ENCODE data around the gene ZNF385A. TPM values are rescaled to one million over a fixed set of nuclear protein-coding genes. Genes with fewer than 3 reads are reported as not detected.

ZNF385A gene
- total RNA-seq, 1 experiment from 2014 or later: 5.7 TPM

DNA sequence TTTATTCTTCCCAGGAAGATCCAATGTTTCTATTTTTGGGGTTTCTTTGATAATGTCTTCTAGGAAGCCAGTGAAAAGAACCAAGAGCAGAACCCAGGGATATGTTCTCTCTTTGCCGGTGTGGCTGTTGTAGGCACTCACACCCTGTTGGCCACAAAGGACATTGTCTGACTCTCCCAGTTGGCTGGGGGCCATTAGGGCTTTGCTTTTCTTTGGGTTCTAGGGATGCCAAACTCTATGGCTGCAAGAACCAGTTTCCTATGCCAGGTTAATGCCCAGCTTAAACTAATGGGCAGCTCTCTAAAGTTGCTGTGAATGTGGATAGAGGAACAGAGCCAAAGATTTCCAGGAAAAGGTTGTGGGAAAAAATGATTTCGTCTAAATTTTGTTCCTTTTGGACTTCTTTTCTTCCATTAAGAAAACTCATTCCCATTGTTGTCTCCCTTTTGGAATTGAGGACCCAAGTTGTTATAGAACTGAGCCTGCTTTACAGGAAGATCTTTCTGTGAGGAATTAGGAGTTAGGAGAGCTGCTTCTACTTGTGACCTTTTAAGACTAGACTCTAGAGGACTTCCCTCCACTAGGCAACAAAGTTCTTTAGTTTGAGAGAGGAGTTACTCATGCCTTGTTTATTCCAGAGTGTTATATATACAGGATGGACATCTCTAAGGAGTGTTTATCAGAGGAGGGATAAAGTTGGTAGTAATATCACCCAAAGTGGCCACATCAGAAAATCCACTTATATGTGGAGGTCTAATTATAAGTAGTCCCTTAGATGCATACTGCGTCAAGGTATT lies 46.5 kb downstream of the ZNF385A start:
- no peak overlapping the region for H4K8ac ChIP-seq (replicated peaks; ENCODE audit: insufficient read length, low read depth, low read length)
- DNase-seq: no peak
- no peaks in the 10 kb centered on the region for H3K9me3 Mint-ChIP-seq
- H3K79me2 ChIP-seq (ENCODE audit: insufficient read depth, low read length): no peaks in the 10 kb centered on the region
- H2BK5ac ChIP-seq (ENCODE audit: insufficient read length, low read length): no peak overlapping the region
- H3K4me3 Mint-ChIP-seq: no peak overlapping the region
- no peak overlapping the region for H3K9ac ChIP-seq (ENCODE audit: extremely low read depth, insufficient read length, low read length)
- no peak overlapping the region for H3K4me2 ChIP-seq (ENCODE audit: insufficient read depth, insufficient read length, low read length)
- no peak overlapping the region for H2BK20ac ChIP-seq (ENCODE audit: low read depth, low read length, poor library complexity, severe bottlenecking)
- H3K4me1 Mint-ChIP-seq: peaks cover 2 to 3% of the 10 kb centered on the region in 2 experiments; a peak in 2 of 4 replicates
- H3K23me2 ChIP-seq (ENCODE audit: insufficient read length, low read depth, low read length, poor library complexity, severe bottlenecking): no peaks in the 10 kb centered on the region
- no peak overlapping the region for H2BK120ac ChIP-seq (ENCODE audit: low read depth, low read length, poor library complexity, severe bottlenecking)
- no peak overlapping the region for H2AK5ac ChIP-seq (ENCODE audit: insufficient read length, low read length)
- no peak overlapping the region for H3K18ac ChIP-seq (ENCODE audit: insufficient read length, low read depth, low read length)
- no peak overlapping the region for H3K27ac ChIP-seq (ENCODE audit: insufficient read length, low read depth, low read length)
- no CpG with 5 or more reads among the region's 3 CpGs for WGBS (ENCODE audit: extremely low coverage, insufficient read length, low lambda C conversion rate)
- no peaks in the 10 kb centered on the region for H4K20me1 ChIP-seq (ENCODE audit: control insufficient read depth, insufficient read depth, insufficient read length)
- no peaks in the 10 kb centered on the region for H3K4me1 ChIP-seq (ENCODE audit: insufficient read depth, low read length)
- H2BK12ac ChIP-seq (ENCODE audit: insufficient read length, low read depth, low read length): no peak overlapping the region
- no peaks in the 10 kb centered on the region for H3K27me3 ChIP-seq (ENCODE audit: insufficient read depth, low read length)
- TF ChIP-seq, protein P1, sequence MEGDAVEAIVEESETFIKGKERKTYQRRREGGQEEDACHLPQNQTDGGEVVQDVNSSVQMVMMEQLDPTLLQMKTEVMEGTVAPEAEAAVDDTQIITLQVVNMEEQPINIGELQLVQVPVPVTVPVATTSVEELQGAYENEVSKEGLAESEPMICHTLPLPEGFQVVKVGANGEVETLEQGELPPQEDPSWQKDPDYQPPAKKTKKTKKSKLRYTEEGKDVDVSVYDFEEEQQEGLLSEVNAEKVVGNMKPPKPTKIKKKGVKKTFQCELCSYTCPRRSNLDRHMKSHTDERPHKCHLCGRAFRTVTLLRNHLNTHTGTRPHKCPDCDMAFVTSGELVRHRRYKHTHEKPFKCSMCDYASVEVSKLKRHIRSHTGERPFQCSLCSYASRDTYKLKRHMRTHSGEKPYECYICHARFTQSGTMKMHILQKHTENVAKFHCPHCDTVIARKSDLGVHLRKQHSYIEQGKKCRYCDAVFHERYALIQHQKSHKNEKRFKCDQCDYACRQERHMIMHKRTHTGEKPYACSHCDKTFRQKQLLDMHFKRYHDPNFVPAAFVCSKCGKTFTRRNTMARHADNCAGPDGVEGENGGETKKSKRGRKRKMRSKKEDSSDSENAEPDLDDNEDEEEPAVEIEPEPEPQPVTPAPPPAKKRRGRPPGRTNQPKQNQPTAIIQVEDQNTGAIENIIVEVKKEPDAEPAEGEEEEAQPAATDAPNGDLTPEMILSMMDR (conservative IDR thresholded peaks at IDR 0.05): no peak
- H4K5ac ChIP-seq (ENCODE audit: insufficient read length, low read depth, low read length): no peak overlapping the region
- H3K27me3 Mint-ChIP-seq (ENCODE audit: low read depth): no peaks in the 10 kb centered on the region
- no peak overlapping the region for H3K27ac Mint-ChIP-seq
- no peaks in the 10 kb centered on the region for H3K79me1 ChIP-seq (ENCODE audit: insufficient read depth, low read depth, low read length, poor library complexity, severe bottlenecking)
- H3T11ph ChIP-seq (ENCODE audit: low read length): no peak overlapping the region
- no peak overlapping the region for H2AFZ ChIP-seq (ENCODE audit: low read length)
- H3K23ac ChIP-seq (ENCODE audit: insufficient read length, low read depth, low read length): no peak overlapping the region
- no peak overlapping the region for H4K91ac ChIP-seq (ENCODE audit: insufficient read length, low read depth, low read length)
- H2BK15ac ChIP-seq (ENCODE audit: low read depth, low read length): no peak overlapping the region
- peaks cover 14 to 28% (median 24%) of the 10 kb centered on the region in 3 experiments; a peak in 6 of 7 replicates for H3K36me3 Mint-ChIP-seq (ENCODE audit: insufficient read depth in 1 of 3, low read depth in 3 of 3)
- no peak overlapping the region for H3K14ac ChIP-seq (ENCODE audit: insufficient read depth, low read length)
- H3K9me3 ChIP-seq (ENCODE audit: control insufficient read depth, low read depth, low read length): no peaks in the 10 kb centered on the region
- H3K4ac ChIP-seq (ENCODE audit: low read depth, low read length): no peak overlapping the region
- no peak overlapping the region for H3K56ac ChIP-seq (ENCODE audit: insufficient read length, low read depth, low read length)
